ENCODE data around the gene DMD. TPM values are rescaled to one million over a fixed set of nuclear protein-coding genes. Genes with fewer than 3 reads are reported as not detected.

Gene DMD
- total RNA-seq, 6 experiments from 2014 or later, result 18.7 to 43.4 (median 32.9) TPM

DNA sequence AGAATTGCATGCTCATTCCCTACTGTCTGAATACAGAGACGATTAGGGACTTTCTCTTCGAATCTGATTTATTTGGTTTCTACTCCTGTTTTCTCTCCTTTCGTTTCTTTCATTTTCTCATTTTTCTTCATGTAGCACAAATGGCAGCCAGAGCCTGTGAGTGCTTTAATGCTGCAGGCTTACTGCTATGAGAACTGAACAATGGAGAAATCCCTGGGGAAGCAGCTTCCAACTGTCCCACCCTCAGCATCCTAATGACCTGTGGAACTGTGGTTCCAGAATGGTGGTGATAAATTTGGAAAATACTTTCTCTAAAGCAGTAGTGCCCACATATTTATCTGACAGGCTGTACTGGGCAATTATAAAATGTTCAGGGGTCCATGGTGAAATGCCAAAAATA is 930.4 kb downstream of the DMD start:
- 33% methylated on average over 3 of the region's 3 CpGs for WGBS (ENCODE audit: insufficient coverage, low coverage, low lambda C conversion rate, missing lambda C conversion rate)
- TF ChIP-seq CTCF (IDR thresholded peaks at IDR 0.05) (no peak), POLR2A (IDR thresholded peaks at IDR 0.05) (no peak)

DNA sequence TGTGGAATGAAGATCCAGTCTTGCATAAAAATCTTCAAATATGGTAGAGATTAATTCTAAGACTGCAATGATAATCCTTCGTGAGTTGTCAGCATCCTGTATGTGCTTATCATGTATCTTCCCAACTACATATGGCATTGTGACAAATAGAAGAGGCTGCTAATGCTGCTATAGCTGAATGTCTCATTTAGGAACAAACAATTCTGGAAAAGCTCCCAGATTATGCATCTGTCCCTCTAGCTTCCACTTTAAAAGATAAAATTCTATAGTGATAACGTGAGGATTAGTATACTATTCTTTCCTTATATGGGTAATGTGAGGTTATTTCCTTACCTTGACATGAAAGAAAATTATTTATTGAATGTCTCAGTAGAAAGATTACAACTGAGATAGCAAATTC is 930.9 kb downstream of the DMD start:
- Histone ChIP-seq H3K4me1 (no peaks in the 10 kb centered on the region), H3K9me3 (no peaks in the 10 kb centered on the region), H3K27me3 (no peaks in the 10 kb centered on the region), H3K36me3 (no peaks in the 10 kb centered on the region), H3K27ac (no peak overlapping the region), H3K4me3 (no peak overlapping the region)
- DNase-seq, result no peak
- WGBS (ENCODE audit: insufficient coverage, low coverage, low lambda C conversion rate, missing lambda C conversion rate), result 19% methylated on average over 2 of the region's 2 CpGs
- intact Hi-C loops (cut with DNase I), result no loop called here
- no peak for ATAC-seq
- TF ChIP-seq POLR2A (IDR thresholded peaks at IDR 0.05) (no peak), CTCF (IDR thresholded peaks at IDR 0.05) (no peak)

More for the DNA sequence above, 930.4 kb downstream of the DMD start:
- Histone ChIP-seq H3K4me3 (no peak overlapping the region), H3K4me1 (no peaks in the 10 kb centered on the region), H3K9me3 (no peaks in the 10 kb centered on the region), H3K27me3 (no peaks in the 10 kb centered on the region), H3K27ac (no peak overlapping the region), H3K36me3 (no peaks in the 10 kb centered on the region)
- ATAC-seq, result no peak
- DNase-seq, result no peak
- intact Hi-C loops (cut with DNase I), result no loop called here

DNA sequence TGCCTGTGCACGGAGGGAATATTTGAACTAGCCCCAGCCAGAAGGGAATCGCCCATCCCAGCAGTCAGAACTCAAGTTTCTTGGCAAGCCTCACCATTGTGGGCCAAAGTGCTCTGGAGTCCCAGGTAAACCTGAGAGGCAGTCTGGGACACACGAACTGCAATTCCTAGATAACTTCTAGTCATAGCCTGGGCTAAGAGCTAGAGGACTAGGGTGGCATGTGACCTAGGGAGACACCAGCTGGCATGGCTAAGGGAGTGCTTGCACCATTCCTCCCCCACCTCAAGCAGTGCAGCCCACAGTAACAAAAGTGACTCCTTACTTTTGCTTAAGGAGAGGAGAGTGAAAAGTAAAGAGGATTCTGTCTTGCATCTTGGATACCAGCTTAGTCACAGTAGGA is 935.2 kb downstream of the DMD start:
- Histone ChIP-seq H3K27ac (no peak overlapping the region), H3K36me3 (no peaks in the 10 kb centered on the region), H3K9me3 (no peaks in the 10 kb centered on the region), H3K27me3 (no peaks in the 10 kb centered on the region), H3K4me1 (no peaks in the 10 kb centered on the region), H3K4me3 (no peak overlapping the region)
- no peak for ATAC-seq
- intact Hi-C loops (cut with DNase I), result no loop called here
- DNase-seq, result no peak
- TF ChIP-seq CTCF (IDR thresholded peaks at IDR 0.05) (no peak), POLR2A (IDR thresholded peaks at IDR 0.05) (no peak)
- WGBS (ENCODE audit: insufficient coverage, low coverage, low lambda C conversion rate, missing lambda C conversion rate), result 22% methylated on average over 3 of the region's 3 CpGs

GRCh38 chrX:32269866-32270265 is 941.5 kb downstream of the DMD start:
- no peaks in the 10 kb centered on the region for H3K27me3 ChIP-seq

More at GRCh38 chrX:32269866-32270265, 941.5 kb downstream of the DMD start:
- ATAC-seq (no peak), DNase-seq (no peak)
- no peaks in the 10 kb centered on the region for H3K36me3 ChIP-seq
- no peak overlapping the region for H3K4me3 ChIP-seq
- no peak for TF ChIP-seq POLR2A (IDR thresholded peaks at IDR 0.05)
- TF ChIP-seq CTCF (IDR thresholded peaks at IDR 0.05), result no peak
- no peaks in the 10 kb centered on the region for H3K9me3 ChIP-seq
- H3K27ac ChIP-seq, result no peak overlapping the region
- no peaks in the 10 kb centered on the region for H3K4me1 ChIP-seq
- intact Hi-C loops (cut with DNase I), result no loop called here
